ENCODE results near the gene ANGPTL4.
"Not testable (repeated sequence)": the region's sequence is repeated elsewhere in the genome, so short reads cannot be mapped to it uniquely, and the experiment has no call there.

Gene ANGPTL4

GRCh38 chr19:8389891-8390616 is 26.1 kb downstream of the ANGPTL4 start, which contains the start of gene RAB11B:
Gene RAB11B (plus strand): TSS chr19:8390360. CDS start chr19:8390417, 57 bp downstream.
- DNase-seq (ENCODE audit: low spot score) = peak; percentile 99

- DNase-seq (ENCODE audit: low spot score) = peak; percentile 89
These were observed 26.6 kb downstream of the ANGPTL4 start for GRCh38 chr19:8390617-8390981.

DNA sequence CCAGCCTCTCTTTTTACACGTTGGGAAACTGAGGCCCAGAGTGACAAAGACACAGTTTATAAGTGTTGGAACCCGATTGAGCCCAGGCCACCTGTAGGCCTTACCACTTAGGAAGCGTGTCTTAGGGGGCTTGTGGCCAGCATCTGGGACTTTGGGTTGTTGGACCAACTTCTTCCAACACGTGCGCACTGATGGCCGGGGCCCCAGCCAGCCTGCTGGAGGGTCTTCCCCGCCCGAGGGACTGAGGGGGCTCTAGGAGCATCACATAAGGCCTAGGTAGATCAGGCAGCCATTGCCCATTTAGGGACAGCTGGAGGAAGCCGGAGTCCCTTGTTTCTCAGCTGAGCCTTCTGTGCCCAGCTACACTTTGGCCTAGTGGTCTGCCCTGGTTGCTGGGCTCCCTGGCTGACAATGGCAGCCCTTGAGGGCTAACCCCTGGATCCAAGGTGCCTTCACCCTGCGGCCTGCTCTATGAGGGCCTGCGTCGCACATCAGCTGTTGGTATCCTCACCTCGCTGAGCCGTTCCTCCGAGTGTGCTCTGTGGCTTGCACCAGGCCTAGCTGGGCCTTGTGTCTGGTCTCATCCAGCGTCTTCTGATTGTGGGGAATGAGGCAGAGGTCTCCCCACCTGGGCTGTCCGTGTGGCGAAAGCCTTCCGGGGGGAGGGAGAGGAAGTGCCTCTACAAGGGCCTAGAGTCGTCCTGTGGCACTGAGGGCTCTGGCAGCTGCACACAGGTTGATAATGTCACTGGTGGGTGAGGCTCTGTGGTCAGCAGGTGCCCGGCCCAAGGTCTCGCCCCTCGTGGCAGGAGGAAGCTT is 27.5 kb downstream of the ANGPTL4 start:
- no peak for DNase-seq (ENCODE audit: low spot score)

- no peak for DNase-seq (ENCODE audit: low spot score)
These were observed 28.1 kb downstream of the ANGPTL4 start for GRCh38 chr19:8392017-8392591.

DNA sequence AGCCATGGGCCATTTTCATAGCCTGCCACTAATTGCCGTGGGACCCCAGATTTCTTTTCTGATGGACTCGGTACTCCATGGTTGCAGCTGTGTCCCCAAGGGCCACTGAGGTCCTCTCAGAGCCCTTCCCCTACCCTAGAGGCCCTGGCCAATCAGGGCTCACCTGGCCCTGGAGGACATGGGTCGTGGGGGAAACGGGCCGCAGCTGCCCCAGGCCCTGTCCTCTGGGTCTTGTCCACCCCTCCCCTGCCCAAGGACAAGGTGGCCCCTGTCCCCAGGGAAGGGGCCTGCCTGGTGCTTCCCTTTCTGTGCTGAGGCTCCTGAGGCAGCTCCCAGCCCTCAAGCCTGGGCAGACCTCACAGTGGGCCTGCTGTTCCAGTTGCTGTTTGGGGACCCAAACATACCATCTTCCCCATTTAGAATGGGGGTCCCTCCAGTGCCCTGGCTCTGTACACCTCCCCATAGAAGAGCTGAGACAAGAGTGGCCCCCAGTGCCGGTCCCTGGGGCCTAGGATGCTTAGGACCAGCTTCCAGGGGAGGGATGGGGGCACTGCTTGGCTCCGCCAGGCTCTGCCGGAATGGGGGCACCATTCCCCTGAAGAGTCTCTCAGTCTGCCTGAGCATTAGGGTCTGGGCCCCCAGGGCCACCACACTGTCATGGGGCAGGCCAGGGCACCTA is 29.4 kb downstream of the ANGPTL4 start:
- no peak for DNase-seq (ENCODE audit: low spot score)

DNA sequence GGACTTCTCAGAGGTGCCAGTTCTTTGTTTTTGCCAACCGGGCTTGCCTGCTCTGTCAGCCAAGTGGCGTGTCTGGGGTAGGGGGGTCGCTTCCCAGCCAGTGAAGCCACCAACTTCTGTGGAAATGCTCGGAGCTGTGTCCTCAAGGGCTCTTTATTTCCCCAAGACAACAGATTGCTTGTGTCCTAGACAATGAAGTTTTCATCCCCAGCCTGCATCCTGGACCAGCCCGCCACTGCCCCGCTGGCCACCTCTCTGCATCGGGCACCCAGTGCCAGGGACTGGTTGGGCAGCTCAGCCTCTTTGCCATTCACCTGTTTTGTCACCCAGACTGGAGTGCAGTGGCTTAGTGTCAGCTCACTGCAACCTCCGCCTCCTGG is 29.9 kb downstream of the ANGPTL4 start:
- DNase-seq (ENCODE audit: low spot score) = no peak

DNA sequence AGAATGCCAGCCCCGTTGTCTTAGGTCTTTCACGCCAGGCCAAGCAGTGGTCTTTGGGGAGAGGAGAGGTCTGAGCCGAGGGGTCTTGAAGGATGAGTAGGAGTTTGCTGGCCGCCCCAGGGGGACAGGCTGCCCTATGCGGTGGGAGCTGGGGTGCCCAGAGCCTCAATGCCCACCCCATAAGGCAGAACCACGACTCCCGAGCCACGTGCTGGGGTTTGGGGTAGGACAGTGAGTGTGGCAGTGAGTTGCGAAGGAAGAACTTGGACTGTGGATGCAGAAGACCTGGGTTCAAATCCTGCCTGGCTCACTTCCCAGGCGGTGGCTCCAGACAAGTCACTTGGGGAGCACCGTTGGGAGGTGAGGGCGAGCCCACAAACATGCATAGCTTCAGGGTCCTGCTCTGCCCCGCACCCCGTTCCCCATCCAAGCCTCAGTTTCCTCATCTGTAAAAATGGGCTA is 31.7 kb downstream of the ANGPTL4 start:
- no peak for DNase-seq (ENCODE audit: low spot score)

- DNase-seq (ENCODE audit: low spot score) = no peak
These were observed 32.2 kb downstream of the ANGPTL4 start for GRCh38 chr19:8396185-8396562.

DNA sequence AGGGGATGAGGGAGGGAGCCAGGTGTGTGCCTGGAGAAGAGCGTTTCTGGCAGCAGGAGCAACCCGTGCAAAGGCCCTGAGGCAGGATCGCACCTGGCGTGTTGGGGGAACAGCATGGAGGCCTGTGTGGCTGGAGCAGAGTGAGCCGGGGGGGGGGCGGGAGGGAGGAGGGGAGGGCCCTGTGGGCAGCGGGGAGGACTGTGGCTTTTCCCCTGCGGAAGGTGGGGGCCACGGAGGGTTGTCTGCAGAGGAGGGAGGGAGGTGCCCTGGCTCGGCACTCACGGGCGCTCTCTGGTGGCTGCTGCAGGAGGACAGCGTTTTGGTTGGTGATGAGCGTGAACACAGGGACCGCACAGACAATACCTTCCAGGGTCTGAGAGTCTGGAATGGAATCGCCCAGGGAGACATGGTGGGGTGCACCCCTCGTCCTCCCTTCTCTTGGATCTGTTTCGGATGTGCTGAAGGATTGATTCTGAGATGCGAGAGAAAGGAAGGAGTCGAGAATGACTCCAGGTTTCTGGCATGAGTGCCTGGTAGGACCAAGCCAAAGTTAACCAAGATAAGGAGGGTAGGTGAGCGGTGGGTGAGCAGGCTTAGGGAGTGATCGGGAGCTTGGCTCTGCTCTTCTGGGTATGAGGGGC is 32.7 kb downstream of the ANGPTL4 start:
- DNase-seq (ENCODE audit: low spot score) = peak; percentile 59

- DNase-seq (ENCODE audit: low spot score) = no peak
These were observed 33.3 kb downstream of the ANGPTL4 start for GRCh38 chr19:8397271-8397670.

DNA sequence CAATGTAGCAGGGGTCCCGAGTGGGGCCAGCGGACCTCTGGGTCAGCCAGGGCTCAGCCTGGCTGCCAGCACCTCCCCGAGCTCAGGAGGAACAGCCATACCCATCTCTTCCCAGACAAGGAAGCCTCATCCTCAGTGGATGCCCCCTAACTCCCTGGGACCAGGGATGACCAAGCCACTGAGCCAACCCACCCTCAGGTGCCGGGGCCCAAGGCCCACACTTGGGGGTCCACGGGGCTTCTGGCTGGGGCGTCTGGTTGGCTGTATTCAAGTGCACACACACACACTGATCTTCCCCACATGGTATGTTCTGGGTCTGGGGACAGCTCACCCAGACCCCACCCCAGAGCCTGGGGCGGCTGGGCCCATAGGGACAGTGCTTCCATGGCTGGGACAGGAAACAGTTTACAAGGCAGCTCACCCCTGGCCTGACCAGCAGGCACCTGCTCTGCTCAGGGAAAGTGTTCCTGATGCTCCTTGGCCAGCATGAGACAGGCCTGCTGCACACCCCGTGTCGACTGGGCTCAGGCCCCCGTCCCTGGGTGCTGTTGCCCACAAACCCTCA is 33.9 kb downstream of the ANGPTL4 start:
- no peak for DNase-seq (ENCODE audit: low spot score)

DNA sequence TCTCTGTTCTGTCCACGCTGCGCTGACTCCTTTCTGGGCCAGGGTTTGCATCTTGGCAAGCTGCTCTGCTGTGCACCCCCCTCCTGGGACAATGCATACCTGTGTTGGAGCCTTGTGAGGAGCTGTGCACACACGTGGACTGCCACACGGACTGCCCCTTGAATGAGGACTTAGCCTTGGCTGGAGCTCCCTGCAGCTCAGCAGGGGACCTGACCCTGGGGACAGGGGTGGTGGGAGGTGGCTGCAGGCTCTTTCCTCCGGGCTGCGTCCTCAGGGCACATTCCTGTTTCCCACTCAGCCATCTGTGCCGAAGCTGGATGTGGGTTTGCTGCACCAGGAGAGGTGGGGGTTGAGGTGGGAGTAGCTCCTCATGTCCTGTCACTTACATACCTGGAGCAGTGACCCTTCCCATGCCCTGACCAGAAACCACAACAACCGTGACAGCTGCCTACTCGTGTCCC is 34.4 kb downstream of the ANGPTL4 start:
- no peak for DNase-seq (ENCODE audit: low spot score)

- no peak for DNase-seq (ENCODE audit: low spot score)
These were observed 35.8 kb downstream of the ANGPTL4 start for GRCh38 chr19:8399681-8400188.

- DNase-seq (ENCODE audit: low spot score) = no peak
These were observed 38.0 kb downstream of the ANGPTL4 start for GRCh38 chr19:8401981-8402411.

DNA sequence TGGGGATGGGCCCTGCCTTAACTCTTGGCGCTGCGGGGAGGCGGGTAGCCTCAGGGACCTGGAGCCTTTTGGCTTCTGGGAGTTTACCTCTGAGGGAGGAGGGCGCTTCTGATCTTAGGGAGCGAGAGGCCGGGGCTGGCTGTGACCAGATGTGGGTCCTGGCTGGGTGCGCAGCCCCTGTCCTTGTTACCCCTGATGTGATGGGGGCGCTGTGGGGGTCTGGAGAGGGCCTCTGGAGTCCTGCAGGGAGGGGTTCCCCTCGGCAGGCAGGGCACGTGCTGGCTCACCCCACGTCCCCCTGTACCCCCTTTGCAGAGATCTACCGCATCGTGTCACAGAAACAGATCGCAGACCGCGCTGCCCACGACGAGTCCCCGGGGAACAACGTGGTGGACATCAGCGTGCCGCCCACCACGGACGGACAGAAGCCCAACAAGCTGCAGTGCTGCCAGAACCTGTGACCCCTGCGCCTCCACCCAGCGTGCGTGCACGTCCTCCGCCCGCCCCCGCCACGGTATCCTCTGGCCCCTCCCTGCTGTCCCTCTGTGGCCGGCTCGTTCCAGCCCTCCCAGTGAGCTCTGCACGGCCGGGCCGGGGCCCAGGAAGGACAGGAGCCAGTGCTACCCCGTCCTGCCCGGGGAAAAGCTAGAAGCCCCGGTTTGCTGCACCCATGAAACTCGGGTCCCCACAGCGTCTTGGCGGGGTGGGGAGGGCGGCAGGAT is 39.3 kb downstream of the ANGPTL4 start:
- no peak for DNase-seq (ENCODE audit: low spot score)

GRCh38 chr19:8403820-8404109 is 39.8 kb downstream of the ANGPTL4 start:
- no peak for DNase-seq (ENCODE audit: low spot score)

DNA sequence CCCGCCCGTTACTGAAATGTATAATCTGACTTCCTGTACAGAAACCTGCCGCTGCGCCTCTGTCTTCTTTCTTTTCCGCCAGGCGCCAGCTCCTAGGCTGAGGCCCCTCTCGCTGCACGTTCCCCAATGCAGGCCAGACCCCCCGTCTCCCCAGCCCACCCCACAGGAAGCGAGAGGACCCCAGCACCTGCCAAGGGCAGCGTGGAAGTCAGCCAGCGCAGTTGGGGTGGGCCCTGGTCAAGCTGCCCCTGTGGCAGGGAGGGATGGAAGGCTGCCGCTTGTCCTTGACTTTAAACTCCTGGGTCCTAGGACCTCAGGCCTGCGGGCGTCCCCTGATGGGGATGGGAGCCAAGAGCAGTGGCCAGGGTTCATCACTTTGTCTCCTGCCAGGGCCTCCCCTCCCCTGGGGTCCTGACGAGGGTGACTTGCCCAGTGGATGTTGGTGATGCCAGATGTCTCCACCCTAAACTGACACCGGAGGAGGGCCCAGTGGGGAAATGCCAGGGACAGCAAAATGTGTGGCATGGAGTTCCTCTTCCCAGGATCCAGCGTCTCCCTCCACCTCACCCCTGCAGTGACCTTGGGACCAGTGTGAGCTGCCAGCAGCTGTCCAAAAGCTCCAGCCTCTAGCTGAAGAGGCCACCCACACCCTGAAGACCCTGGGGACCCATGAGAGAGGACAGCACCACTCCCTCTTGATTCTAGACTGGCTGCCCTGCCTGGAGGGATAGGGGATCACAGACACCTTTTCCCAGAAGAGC is 40.6 kb downstream of the ANGPTL4 start:
- no peak for DNase-seq (ENCODE audit: low spot score)

- DNase-seq (ENCODE audit: low spot score) = not testable (repeated sequence)
These were observed 46.8 kb downstream of the ANGPTL4 start for GRCh38 chr19:8410718-8411117.

DNA sequence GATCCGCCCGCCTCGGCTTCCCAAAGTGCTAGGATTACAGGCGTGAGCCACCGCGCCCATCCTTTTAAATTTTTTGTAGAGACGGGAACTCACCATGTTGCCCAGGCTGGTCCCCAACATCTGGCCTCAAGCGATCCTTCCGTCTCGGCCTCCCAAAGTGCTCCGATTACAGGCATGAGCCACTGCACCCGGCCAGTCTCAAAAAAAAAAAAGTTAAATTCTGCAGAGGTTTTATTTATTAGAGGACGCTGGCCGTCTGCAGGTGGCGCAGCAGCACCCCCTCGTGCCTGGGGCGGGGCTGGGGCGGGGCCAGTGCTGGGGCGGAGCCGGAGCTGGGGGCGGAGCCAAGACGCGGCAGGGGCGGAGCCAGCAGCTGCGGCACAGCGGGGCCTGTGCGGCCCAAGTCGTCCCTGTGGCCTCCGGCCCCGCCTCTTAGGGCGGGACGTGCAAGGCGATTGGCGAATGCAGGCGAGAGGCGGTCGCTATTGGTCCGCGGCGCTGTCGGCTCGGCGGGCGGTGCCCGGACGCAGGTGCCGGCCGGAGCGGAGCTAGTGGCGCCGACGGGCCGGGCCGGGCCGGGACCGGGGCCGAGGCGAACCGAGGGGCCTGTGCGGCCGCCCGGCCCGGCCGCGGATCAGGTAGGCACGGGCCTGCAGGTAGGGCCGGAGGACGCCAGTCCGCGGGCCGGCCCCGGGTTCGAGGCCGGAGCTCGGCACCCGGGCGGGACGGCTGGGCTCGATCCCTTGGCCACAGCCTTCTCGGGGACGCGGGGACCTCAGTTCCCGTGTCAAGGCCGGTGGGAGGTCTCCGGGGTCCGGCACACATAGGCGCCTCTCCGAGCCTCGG is 49.1 kb downstream of the ANGPTL4 start, which contains the start of gene MARCHF2:
Gene MARCHF2 (plus strand): TSS at position 523 of the 846 bp plus-strand sequence. CDS start 8,536 bp downstream, outside the sequence.
- peak; percentile 95 for DNase-seq (ENCODE audit: low spot score)
